NCI-H524 treated with DMSO at 0.1 percent for 48 hours (cell line): ENCODE data around the gene ZFHX3.
"Not testable (repeated sequence)": the region's sequence is repeated elsewhere in the genome, so short reads cannot be mapped to it uniquely, and the experiment has no call there.

ENCODE experiments used
- DNase-seq: peaks from one replicate; lab custom pipeline; 2025; lab: John Stamatoyannopoulos, UW

Gene ZFHX3

DNA sequence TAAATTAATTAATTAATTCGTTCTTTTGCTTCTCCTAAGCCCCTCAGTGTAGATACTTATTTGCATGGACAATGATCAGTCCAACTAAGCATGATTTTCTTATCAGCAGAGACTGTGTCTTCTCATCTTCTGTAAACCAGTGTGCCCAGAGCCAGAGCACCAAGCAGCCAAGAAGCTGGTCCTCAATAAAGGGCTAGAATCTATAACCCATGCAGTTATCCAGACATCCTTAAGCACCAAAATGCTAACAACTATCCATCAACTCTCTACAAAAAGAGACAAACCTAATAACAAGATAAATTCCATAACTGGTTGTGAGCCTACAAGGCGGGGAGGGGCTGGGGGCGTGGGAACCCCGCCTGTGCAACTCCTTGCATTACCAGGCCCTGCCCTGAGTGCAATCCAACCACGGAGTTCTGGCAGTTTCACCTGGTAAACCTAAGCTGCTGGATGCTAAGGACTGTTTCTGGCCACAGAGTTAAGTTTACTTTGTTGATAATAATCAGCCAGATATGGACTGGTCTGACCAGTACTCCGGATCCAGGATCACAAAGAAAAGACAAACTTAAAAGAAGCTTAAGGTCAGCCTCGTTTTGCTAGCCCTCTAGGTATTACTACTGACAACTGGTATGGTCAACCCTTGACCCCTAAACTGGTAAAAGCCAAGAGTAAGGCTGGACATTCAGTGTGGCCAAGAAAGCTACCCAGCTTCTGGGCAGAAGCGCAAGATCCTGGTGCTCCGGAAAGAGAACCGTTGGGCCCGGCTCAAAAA lies 51.5 kb downstream of the ZFHX3 start:
- DNase-seq: no peak

DNA sequence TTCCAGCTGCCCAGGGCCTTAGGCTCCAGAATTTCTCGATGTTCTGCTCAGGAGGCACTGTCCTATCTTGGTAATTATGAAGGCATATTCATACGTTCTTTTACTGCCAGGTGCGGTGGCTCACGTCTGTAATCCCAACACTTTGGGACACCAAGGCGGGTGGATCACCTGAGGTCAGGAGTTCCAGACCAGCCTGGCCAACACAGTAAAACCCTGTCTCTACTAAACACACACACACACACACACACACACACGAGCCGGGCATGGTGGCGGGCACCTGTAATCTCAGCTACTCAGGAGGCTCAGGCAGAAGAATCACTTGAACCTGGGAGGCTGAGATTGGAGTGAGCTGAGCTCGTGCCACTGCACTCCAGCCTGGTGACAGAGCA lies 52.1 kb downstream of the ZFHX3 start:
- DNase-seq: not testable (repeated sequence)

DNA sequence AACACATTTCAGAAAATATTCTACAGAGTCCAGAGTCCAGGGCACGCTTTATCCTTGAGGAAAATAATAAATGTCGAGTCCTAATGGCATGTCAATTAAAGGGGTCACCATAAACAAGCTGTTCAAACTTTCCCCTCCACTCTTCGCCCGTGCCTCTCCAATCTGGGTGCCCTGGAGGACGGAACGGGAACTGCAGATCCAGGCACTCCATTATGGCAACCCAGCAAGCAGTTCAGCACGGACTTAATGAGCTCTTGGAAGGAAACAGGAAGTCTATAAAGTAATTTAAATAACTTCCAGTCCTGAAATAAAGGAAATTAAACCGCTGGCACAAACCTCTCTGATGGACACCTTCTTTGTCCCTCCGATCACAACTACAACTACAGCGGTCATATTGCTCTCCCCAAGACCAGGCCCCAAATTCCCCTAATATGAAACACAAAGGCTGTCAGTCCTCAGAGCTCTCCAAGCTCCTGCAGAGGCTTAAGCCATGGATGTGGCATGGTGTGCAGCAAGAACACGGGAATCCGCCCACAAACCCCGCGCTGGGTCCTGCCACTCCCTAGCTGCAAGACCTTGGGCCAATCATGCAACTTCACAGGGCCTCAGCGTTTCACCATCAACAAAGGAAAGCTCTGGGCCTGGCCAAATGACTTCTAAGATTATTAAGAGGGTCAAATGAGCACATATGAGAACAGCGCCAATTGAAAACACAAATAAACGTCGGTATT lies 52.6 kb downstream of the ZFHX3 start:
- DNase-seq: no peak

DNA sequence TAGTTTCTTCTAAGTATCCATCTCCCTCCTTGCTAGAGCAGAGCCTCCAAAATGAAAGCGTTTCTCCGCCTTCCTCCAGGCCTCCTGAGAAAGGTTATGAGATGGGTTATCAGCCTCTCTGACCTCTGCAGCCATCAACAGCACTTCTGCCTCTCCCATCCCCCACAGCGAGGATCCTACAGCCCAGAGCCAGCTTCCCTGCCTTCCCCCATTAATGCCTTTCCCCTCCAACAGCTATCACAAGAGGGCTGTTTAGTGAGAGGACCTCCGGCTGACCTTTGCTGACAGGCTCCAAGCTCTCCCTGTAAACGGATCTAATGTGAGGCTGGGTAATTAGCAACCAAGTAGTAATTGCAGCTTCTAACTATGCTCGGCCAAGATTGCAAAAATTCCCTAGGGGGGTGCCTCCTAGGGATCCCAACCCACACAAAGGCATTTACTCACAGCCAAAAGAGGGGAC lies 55.8 kb downstream of the ZFHX3 start:
- DNase-seq: no peak

DNA sequence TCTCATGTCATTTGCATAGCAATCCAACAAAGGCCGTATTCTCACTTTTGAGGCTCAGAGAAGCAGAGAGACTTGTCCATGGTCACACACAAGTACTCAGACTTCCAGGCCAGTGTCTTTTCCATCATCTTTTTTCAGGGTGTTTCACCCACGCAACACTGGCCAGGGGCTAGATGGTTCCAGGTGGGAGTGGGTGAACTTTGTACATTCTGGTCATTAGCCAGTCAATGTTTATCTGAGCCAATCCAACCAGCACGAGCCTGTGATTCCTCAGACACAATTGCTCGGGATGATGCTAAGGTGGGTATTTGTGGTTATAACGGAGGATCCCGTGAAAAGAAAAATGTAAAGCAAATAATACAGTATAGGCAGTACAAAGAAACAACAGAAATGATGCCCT lies 56.3 kb downstream of the ZFHX3 start:
- no peak for DNase-seq

DNA sequence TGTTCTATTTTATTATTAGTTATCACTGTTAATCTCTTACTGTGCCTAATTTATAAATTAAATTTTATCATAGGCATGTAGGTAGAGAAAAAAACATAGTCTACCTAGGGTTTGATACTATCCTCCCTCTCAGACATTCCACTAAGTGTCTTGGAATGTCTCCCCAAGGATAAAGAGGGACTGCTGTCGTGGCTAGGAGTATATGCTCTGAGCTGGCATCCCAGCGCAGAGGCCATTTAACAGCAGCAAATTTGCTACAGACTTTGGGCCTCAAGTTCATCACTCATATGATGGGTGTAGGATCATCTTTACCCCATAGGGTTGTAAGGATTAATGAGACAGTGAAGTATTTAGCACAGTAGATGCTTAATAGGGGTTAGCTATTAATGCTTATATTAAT lies 56.7 kb downstream of the ZFHX3 start:
- no peak for DNase-seq

DNA sequence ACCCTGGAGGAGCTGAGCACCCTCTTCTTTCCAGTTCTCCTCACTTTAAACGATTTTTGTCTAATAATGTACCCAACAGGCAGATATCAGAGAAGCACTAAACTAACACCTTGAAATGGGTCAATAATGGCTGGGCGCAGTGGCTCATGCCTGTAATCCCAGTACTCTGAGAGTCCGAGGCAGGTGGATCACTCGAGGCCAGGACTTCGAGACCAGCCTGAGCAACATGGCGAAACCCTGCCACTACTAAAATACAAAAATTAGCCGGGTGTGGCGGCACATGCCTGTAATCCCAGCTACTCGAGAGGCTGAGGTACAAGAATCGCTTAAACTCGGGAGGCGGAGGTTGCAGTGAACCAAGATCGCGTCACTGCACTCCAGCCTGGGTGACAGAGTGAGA lies 57.4 kb downstream of the ZFHX3 start:
- no peak for DNase-seq

DNA sequence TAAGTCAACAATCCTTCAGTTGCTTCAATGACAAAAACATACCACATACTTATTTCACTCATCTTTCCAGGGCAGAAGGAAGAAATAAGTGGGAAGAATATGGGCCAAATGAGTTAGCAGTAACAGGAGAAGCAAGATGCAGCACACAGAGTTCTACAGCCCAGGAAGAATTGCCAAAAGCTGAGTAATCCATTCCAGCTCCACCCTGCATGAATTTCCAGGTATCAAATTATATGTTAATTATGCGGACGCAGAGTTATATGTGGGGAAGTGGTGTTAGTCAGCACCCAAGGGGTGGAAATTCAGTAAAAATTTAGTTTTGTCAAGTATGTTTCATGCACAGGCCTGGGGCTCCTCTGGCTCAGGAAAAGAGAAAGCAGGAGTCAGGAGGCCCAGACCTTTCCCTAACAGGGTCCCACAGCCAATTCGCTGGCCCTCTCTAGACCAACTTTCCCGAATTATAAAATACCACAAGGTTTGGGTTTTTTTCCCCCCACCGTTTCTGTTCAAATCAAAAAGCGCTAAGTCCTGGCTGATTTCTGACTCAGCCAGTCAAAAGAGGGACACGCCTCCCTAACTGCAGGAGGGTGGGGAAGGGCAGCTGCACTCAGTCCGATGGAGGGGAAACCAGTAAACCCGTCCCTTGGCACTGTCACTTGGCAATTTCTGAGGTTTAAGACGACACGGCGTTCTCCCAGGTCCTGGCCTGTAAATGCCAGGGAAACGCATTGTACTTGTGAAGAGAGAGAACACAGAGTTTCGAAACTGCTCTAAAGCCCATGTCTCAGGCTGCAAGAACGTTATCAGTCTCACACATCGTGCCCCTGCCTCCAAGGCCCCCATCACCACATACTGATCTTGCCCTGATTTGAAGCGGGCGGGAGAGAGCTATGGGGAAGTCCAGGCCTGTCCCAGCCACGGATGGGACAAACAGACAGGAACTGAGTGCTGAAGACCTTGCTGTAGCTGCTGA lies 58.1 kb downstream of the ZFHX3 start:
- DNase-seq: no peak

DNA sequence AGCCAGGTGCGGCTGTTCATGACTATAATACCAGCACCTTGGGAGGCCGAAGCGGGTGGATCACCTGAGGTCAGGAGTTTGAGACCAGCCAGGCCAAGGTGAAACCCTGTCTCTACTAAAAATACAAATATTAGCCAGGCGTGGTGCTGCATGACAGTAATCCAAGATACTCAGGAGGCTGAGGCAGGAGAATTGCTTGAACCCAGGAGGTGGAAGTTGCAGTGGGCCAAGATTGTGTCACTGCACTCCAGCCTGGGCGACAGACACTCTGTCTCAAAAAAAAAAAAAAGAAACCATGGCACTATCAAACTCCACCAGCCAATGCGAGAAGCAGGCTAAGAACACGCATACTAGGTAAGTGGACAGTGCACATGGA lies 58.7 kb downstream of the ZFHX3 start:
- DNase-seq: not testable (repeated sequence)

DNA sequence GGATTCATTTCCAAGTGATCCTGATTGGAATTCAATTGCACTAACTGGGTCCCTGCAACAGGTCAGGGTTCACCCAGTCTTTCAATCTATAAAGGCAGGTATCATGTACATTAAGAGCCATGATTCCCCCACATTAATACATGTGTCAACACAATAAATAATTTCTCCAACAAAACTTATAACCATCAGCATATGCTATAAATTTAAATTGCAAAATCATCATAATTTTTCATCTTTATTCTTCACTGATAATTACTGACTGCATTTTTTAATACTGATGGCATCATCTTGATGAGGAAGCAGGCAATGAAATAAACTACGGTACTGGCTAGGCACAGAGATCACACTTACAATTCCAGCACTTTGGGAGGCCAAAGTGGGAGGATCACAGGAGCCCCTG lies 59.4 kb downstream of the ZFHX3 start:
- DNase-seq: no peak

DNA sequence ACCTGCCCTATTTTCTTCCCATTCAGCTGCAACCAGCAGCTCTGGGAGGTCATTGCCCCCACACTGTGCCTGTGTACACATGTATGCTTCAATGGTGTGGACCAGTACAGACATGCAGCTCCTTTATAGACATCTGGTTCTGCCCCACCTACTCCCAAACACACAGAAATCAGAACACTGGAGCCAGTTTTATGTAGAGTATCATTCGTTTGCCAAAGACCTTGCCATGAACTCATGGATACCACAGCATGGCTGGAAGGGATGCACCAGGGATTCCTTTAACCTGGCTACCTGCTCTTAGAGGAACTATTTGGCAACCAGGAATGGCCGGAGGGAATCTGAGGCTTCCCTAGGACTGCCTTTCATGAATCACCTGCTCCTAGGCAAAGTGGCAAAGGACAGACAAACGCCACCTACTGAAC lies 60.4 kb downstream of the ZFHX3 start:
- DNase-seq: no peak

DNA sequence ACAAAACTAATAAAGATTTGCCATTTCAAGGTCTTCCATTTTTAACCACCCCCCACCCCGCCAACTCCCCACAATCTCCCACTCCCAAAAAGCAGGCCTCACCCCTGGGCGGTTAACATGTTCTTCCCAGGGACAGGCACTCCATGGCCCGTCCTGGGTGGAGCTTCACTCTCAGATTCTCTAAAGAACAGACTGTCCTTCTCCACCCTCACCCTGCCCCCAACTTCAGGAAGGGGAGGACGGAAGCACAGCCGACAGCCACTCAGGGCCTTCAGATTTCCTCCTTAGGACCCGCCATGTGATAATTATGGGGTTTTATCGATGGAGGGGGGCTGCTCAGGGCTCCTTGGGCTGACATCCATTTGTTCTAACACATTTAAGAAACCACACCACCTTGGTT lies 61.9 kb downstream of the ZFHX3 start:
- no peak for DNase-seq

DNA sequence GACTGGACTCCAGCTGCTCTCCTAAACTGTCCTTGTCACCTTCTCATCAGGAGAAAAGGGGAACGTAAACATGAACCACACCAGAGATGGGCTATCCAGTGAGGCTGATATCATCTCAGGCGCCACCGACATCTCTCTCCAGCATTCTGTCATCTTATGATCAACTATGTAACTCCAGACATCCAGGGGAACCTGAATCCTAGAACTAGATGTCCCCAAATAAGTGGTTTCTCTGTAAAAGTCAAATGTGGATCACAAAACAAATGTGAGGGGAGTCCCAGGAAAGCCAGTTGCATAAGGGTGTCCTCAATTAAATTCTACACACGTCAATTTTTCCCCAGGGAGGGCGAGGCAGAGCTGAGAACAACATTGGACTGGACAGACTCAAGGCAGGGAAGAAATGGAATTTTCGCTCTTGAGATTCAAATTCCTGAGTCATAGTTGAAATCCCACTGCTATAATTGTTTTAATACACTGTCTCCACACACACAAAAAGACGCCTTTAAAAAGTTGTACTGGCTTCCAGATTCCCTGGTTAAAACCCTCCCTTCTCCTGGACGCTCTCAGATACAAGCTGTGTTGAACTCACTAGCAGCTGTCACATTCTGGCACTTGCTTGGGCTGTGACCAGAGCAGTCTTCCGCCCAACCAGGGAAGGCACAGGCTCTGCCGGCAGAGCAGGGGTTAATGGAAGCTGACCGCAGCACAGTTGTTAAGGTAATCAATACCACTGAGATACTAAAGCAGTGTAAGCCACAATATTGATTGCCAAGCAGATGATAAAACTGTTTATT lies 62.6 kb downstream of the ZFHX3 start:
- no peak for DNase-seq

DNA sequence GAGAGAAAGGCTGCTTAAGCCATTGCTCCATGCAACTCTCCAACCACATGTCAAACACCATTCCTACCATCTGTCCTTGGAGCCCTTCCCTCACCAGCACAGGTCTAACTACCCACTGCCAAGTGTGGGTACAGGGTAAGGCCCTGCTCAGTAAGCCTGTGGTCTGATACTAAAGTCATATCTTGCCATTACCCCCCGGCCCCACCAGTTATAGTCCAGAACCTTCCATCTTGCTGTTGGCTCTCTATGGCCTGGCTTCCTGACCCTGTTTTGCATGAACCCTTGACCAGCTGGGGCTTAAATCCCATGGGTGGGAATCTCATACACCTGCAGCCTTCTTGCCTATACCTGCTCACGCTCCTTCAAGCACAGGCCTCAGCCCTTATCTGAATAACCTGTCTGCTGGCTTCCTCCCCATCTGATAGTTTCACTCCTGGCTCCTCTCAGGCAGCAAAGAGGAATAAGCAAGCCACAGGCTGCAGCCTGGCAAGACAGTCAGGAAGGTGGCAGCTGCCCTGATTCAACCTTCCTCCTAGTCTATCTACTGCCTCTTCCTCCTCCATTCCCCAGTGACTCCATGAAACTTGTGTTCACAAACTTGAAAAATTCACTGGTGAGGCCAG lies 64.1 kb downstream of the ZFHX3 start:
- DNase-seq: peak; percentile 28

DNA sequence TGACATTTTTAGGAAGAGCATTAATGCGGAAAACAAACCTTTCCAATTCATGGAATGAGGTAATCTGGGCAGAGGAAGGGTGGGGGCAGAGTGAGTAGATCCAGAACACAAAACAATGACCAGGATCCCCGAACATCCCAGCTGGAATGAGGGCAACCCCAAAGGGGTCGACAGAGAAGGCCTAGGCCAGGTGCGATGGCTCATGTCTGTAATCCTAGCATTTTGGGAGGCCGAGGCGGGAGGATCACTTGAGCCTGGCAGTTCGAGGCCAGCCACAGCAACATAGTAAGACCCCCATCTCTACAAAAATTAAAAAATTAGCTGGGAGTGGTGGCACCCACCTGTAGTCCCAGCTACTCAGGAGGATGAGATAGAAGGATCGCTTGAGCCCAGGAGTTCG lies 64.7 kb downstream of the ZFHX3 start:
- DNase-seq: no peak

DNA sequence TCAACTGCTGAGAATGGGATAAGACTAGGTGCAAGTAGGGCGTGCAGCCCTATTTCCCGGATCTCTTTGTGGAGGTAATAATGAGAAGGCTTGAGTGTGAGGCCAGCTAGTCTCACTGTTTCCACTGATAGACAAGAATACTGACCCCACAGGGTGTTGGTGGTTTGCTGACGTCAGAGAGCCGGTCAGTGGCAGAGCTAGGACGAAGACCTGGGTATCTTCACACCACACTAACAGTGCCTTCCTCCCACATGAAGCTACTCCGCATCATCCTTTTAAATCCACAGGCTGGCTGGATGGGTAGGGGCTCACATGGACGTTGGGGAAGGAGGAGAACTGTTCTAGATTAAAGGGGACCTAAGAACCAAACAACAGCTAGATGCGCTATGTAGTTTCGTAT lies 68.0 kb downstream of the ZFHX3 start:
- no peak for DNase-seq

DNA sequence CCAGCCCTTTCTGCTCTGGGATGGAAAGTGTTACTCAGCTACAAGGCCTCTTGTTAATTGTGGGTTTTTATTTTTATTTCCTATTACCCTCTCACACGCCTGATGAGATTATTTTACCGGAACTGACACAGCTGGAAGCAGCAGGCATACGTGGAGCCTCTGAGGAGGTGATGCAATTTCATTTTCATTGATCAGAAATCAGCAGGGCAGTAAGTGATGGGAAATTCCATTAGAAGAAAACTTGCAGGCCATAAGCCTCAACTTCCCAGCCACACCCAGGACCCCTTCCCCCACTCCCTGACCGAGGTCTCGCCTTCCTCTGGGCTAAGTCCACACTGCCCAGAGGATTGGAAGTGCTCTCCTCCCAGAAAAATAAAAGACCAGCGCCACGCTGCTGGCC lies 69.7 kb downstream of the ZFHX3 start:
- no peak for DNase-seq

DNA sequence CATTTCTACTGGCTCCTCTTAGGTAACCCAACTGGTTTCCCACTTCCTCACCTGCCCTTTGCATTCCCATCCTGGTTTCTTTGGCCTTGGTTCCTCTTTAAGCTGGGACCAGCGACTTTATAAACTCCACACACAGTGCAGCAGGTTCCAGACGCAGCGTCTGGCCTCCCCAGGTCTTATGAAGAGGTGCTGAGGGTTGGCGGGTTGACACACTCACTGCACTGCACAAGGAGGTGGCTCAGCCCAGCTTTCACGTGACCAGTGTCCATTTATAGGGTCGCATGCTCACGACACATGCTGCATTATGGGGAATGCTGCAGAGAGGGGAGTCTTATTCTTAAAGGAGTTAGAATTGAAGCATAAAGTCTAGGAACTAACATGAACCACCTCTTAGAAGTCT lies 70.8 kb downstream of the ZFHX3 start:
- no peak for DNase-seq

DNA sequence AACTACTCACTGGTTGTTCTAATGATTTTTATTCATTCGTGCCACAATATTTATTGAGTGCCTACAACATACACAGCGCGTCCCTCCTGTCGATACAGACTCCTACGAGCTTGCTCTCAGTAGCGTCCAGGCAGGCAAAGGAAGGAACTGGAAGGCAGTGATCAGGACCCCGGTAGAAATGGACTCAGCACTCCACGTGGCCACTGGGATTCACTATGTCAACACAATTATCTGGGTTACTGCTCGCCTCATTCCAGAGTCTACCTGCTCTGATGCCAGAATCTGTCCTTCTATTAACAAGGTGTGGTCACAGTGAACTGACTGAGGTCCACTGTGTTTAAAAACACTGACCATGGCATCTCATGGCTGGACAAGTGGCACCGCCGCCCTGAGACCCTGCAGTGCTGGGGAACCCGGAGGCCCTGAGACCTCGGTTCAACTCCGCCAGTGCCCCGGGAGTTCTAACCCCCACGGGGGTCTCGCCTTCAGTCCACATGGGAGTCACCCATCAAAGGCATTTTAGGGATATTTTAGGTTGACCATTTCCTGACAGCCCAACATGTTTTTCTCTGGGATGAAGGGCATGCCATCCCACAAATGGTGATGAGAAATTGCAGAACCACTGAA lies 71.4 kb downstream of the ZFHX3 start:
- no peak for DNase-seq

DNA sequence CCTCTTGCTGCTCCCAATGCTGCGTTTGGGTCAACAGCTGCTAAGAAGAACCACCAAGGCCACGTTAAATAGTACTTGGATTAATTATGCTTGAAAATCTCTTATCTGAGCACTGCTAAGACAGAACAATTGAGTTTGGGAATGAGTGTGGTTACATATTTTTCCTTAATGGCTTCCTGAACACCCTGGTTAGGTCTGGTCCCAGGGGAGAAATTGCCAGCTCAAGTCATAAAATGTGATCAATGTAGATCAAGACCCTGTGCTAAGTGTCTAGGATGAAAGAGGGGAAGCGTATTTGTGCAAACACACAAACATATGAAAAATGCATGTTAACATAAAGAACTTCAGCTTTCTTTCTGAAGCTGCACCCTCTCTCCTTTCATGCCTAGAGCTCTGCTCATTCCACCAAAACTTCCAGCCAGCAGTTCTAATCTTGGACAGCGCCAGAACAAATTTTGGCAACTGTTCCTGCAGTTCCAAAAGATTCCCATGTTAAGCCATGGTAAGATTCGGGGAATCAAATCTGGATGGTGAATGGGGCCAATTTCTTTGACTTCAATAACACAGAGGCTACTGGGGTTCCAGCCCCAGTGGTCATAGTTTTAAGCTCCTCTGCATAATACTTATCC lies 72.0 kb downstream of the ZFHX3 start:
- DNase-seq: peak; percentile 75
